GM18868 (cell line): ENCODE data around the gene POU2F1.

Source experiments
- ATAC-seq: cut with Tn5 transposase; IDR thresholded peaks from one replicate; pipeline ENCODE4 v1.9.1; 2021; ENCODE audit warnings: mild to moderate bottlenecking, moderate library complexity; ENCODE audit not compliant: unreplicated experiment

POU2F1 gene

DNA sequence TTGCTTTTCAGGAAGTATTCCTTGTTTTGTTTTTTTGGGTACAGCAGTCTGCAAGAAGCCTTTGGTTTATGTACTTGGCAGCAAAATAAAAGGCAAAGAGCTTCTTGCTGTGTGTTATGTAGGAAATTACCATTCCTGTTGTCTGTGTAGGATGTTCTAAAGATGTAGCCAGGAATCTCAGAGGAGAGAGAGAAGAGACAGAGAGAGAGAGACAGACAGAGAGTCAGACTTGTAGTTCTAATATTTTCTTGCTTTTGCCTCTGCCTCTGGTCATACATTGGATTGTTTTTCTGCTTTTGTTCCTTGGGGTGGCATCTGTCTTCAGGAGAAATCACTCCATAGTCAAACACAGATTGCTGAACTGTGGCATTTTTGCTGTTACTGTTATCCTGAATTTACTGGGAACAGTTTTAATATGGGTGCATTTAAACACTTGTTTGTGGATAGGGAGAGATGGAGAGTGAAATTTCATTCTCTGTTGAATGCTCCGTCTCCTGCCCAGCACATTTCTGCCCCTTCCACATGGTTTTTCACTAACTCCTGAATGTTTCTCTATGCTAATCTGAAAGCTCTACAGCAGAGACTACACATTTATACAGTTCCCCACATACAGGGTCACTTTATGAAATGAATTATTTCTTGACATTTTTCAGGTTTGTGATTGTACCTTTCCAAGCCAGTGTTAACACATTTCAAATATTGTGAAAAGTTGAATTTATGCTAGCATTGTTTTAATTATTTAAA is 49.8 kb downstream of the POU2F1 start:
- no peak for ATAC-seq

DNA sequence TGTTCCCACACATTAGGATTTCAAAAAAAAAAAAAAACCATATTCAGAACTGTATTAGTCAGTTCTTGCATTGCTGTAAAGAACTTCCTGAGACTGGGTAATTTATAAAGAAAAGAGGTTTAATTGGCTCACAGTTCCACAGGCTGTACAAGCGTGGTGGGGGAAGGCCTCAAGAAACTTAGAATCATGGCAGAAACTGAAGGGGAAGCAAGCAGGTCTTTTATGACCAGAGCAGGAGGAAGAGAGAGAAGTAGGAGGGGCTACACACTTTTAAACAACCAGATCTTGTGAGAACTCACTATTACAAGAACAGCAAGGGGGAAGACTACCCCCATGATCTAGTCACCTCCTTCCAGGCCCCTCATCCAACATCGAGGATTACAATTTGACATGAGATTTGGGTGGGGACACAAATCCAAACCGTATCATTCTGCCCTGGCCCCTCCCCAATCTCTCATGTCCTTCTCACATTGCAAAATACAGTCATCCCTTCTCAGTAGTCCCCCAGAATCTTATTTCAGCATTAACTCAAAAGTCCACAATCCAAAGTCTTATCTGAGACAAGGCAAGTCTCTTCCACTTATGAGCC is 51.8 kb downstream of the POU2F1 start:
- ATAC-seq: no peak

GRCh38 chr1:167273027-167273800 is 52.5 kb downstream of the POU2F1 start:
- no peak for ATAC-seq

- ATAC-seq: no peak
Measured at GRCh38 chr1:167274061-167274460, 53.4 kb downstream of the POU2F1 start.

DNA sequence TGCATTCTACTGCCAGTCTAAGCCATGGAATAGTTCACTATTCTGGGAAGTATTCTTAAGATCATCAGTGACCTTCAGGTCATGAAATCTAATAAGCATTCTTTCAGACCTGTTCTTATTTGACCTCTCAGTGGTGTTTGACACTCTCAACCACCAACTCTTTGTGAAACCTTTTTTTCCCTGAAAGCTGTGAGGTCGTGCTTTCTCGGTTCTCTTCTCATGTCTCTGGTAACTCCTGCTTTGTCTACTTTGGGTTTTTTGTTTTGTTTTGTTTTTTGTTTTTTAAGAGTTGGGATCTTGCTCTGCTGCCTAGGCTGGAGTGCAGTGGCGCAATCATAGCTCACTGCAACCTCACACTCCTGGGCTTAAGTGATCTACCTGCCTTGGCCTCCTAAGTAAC is 56.3 kb downstream of the POU2F1 start:
- peak; percentile 83 for ATAC-seq

GRCh38 chr1:167278497-167278896 is 57.8 kb downstream of the POU2F1 start:
- ATAC-seq: no peak

GRCh38 chr1:167280912-167281311 is 60.2 kb downstream of the POU2F1 start:
- ATAC-seq: no peak

DNA sequence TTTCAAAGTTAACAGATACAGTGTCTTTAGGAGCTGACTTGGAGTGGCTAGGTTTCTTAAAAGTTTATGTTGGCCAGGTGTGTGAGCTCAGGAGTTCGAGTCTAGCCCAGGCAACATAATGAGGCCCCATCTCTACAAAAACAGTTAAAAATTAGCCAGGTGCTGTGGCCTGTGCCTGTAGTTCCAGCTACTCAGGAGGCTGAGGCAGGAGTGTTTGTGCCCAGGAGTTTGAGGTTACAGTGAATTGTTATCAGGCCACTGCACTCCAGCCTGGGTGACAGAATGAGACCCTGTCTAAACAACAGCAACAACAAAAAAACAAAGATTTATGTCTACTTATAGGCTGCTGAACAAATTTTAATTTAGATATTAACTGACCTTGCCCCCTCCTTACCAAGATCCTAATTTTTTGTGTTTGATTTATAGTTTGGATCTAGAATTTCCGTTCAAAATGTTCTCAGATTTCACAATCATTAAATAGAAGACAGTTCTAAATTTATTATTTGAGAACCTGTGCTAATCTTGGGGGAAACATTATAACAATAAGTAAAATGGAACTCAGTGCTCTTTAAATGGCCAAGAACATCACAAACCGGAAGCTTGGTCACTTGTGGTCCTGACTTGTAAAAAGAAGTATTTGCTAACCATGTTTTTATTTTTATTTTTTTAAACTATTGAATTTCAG is 67.8 kb downstream of the POU2F1 start:
- no peak for ATAC-seq

DNA sequence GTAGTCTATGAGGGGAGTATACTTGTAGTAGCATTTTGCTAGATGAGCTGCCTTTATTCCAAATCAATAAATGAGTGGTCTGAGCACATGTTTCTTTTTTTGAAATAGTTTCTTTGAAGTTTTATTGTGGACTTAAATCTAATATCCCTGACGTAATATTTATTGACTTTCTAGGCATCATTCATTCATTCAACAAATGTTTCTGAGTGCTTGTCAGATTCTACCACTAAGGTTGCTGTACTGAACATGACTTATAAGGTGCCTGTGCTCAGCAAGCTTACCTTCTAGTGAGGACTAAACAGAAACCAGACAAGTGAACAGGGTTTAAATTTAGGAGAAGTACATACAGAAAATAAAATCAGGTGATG is 68.4 kb downstream of the POU2F1 start:
- no peak for ATAC-seq

- ATAC-seq: no peak
Measured at GRCh38 chr1:167289966-167290365, 69.3 kb downstream of the POU2F1 start.

DNA sequence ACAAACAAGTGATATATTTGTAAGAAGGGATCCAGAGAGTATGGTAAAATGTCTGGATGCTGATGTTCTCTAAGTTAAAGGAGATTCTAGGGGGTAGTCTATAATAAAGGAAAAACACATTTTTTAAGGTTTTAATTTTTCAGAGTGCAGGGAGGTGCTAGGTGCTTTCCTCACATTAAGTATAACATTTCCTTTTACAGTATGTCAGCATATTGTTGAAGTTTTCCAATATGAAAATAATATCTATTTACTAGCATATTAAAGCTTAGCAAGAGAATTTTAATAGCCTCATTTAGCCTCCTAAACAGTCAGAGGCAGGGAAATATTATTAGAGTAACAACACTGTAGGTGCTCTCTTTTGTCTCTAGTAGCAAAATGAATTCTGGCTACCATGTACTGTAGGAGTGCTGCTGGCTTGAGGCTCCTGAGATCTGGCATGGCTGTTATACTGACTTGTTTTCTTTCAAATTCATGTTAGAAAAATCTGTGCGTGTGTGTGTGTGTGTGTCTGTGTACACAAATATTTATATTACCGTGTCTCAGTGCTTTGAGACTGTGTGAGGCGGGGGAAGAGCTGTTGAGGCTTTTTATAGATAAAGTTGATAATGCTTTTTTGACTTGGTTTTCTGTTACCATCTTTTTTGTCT is 71.0 kb downstream of the POU2F1 start:
- no peak for ATAC-seq

GRCh38 chr1:167292216-167292615 is 71.5 kb downstream of the POU2F1 start:
- ATAC-seq: no peak

- ATAC-seq: no peak
Measured at GRCh38 chr1:167293057-167293456, 72.4 kb downstream of the POU2F1 start.

- ATAC-seq: no peak
Measured at GRCh38 chr1:167294528-167294927, 73.8 kb downstream of the POU2F1 start.

DNA sequence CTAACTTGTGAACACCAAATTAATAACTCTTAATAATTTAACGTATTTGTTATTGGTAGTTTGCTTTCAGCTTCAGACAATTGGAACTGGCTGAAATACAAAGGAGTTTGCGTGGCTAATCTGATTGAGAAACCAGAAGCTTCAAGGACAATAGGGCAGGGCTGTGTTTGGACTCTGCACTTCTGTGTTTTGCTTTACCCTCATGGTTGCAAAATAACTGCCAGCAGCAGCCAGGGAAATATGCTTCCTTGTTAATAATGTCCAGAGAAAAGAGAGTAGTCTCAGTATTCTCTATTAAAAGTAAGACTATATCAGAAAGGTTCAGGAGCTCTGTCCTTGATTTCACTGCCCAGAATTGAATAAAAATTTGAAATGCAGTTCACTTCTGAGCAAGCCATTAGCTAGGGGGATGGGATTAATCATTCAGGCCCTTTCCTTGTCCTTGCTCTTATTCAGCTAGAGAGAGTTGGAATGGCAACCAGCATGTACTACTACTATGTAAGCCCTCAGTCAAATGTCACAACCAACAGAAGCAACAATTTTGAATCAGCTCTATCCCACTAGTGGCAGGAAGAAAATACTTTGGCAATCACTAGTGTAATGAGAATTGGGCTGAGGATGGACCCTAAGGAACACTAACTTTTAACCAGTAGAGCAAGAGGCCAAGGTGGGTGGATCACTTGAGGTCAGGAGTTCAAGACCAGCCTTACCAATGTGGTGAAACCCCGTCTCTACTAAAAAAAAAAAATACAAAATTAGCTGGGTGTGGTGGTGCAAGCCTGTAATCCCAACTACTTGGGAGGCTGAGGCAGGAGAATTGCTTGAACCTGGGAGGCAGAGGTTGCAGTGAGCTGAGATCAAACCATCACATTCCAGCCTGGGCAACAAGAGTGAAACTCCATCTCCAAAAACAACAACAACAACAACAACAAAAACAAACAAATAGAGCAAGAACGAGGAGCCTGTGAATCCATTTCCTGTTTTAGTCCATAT is 76.8 kb downstream of the POU2F1 start:
- ATAC-seq: no peak

DNA sequence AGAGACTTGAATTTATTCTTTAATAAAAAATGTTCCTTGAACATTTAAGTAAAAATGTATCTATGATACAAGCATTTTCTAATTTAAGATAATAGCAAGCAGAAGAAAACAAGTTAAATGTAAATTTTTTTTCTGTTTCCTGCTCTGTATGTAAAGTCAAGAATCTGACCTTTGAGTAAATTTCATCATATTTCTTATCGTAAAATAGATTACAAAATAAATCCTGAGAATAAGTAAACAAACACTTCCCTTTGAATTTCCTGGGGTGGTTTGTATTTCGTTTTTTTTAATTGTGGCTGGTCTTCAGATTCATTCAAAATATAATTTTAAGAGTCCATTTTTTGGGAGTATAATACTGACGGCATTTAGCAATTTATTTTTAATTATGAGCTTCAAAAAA is 77.6 kb downstream of the POU2F1 start:
- ATAC-seq: no peak

- ATAC-seq: no peak
Measured at GRCh38 chr1:167301355-167301754, 80.7 kb downstream of the POU2F1 start.

- ATAC-seq: no peak
Measured at GRCh38 chr1:167304165-167304564, 83.5 kb downstream of the POU2F1 start.

GRCh38 chr1:167305059-167305705 is 84.5 kb downstream of the POU2F1 start:
- ATAC-seq: no peak
